HG03575 (cell line): Measurements from ENCODE around the gene SYNCRIP.
"Not testable (repeated sequence)": the region's sequence is repeated elsewhere in the genome, so short reads cannot be mapped to it uniquely, and the experiment has no call there.

Experiments used
- ATAC-seq: cut with Tn5 transposase; IDR thresholded peaks from one replicate; pipeline ENCODE4 v1.9.1; 2021; ENCODE audit not compliant: unreplicated experiment, insufficient number of reproducible peaks, low FRiP score; ENCODE audit errors: extremely low read depth

Gene SYNCRIP

GRCh38 chr6:85610182-85610895, 32.3 kb downstream of the SYNCRIP start:
- ATAC-seq = no peak

- no peak for ATAC-seq
Observed at GRCh38 chr6:85602100-85602499, 40.6 kb downstream of the SYNCRIP start.

GRCh38 chr6:85600713-85601313, 41.9 kb downstream of the SYNCRIP start:
- ATAC-seq = no peak

- peak; percentile 9 for ATAC-seq
Observed at GRCh38 chr6:85594197-85594930, 48.3 kb downstream of the SYNCRIP start.

GRCh38 chr6:85593438-85594196, 49.1 kb downstream of the SYNCRIP start, which contains the start of gene SNX14:
Gene SNX14 (minus strand): TSS chr6:85593858. CDS start chr6:85593718, 140 bp downstream.
- peak; percentile 85 for ATAC-seq

- no peak for ATAC-seq
Observed at GRCh38 chr6:85592033-85592432, 50.7 kb downstream of the SYNCRIP start.

- no peak for ATAC-seq
Observed at GRCh38 chr6:85591207-85591606, 51.5 kb downstream of the SYNCRIP start.

- ATAC-seq = no peak
Observed at GRCh38 chr6:85585741-85586140, 56.9 kb downstream of the SYNCRIP start.

- ATAC-seq = not testable (repeated sequence)
Observed at GRCh38 chr6:85582832-85583231, 59.9 kb downstream of the SYNCRIP start.

GRCh38 chr6:85581572-85581971, 61.1 kb downstream of the SYNCRIP start:
- ATAC-seq = no peak

GRCh38 chr6:85580878-85581267, 61.8 kb downstream of the SYNCRIP start:
- ATAC-seq = peak; percentile 65

- ATAC-seq = no peak
Observed at GRCh38 chr6:85580118-85580877, 62.4 kb downstream of the SYNCRIP start.

- ATAC-seq = no peak
Observed at GRCh38 chr6:85579581-85579980, 63.1 kb downstream of the SYNCRIP start.

- no peak for ATAC-seq
Observed at GRCh38 chr6:85576476-85576875, 66.2 kb downstream of the SYNCRIP start.

GRCh38 chr6:85574932-85575598, 67.6 kb downstream of the SYNCRIP start:
- ATAC-seq = no peak

- no peak for ATAC-seq
Observed at GRCh38 chr6:85569323-85569722, 73.4 kb downstream of the SYNCRIP start.

- no peak for ATAC-seq
Observed at GRCh38 chr6:85568411-85568810, 74.3 kb downstream of the SYNCRIP start.

- ATAC-seq = no peak
Observed at GRCh38 chr6:85565736-85566135, 77.0 kb downstream of the SYNCRIP start.
